Thoracic aorta (tissue), 2 donors: ENCODE data around the gene GDPD5. TPM values are rescaled to one million over a fixed set of nuclear protein-coding genes. Genes with fewer than 3 reads are reported as not detected.

ENCODE experiments used
- ATAC-seq: fragments of 150-250 bp; one replicate; pipeline ENCODE4 v1.8.0; 2017; ENCODE audit warnings: low read depth; ENCODE audit not compliant: insufficient number of reproducible peaks, low FRiP score
- DNase-seq: peaks from one replicate; pipeline ENCODE4 v3.0.0-alpha.2; 2020; ENCODE audit warnings: low spot score
- H3K27ac ChIP-seq, 2 donors: fragments of 200-600 bp; sonication (generic); 1 replicate in 1 of 2; 2 replicates in 1 of 2; pipeline ENCODE4 v1.5.1; 2016; ENCODE audit warnings: mild to moderate bottlenecking in 2 of 2, moderate library complexity in 2 of 2
- H3K27me3 ChIP-seq: fragments of 200-600 bp; sonication (generic); replicated peaks from 2 replicates; pipeline ENCODE4 v1.6.0; 2016; ENCODE audit warnings: mild to moderate bottlenecking; ENCODE audit not compliant: insufficient read depth
- H3K36me3 ChIP-seq: fragments of 200-600 bp; sonication (generic); one replicate; pipeline ENCODE4 v1.5.1; 2016
- H3K4me1 ChIP-seq, 2 donors: fragments of 200-600 bp; sonication (generic); 1 replicate in 1 of 2; 2 replicates in 1 of 2; pipeline versions ENCODE4 v1.5.1 to v1.6.0; 2016; ENCODE audit warnings: low read depth in 2 of 2, mild to moderate bottlenecking in 1 of 2; ENCODE audit not compliant: control insufficient read depth in 1 of 2
- H3K4me3 ChIP-seq: fragments of 200-600 bp; sonication (generic); 2 replicates; pipeline ENCODE4 v1.5.1; 2016; ENCODE audit warnings: mild to moderate bottlenecking
- H3K9me3 ChIP-seq: fragments of 200-600 bp; sonication (generic); 2 replicates; pipeline ENCODE4 v1.5.1; 2016
- total RNA-seq, 2 donors: library from RNA; depleted of rRNA; stranded (reverse); fragments of >200 nt; gene quantifications; one replicate each; pipeline versions ENCODE4 v1.1.0 to v1.2.3, GENCODE V29; 2016
- TF ChIP-seq, protein P1 (sequence below): fragments of 200-600 bp; sonication (generic); IDR thresholded peaks from one replicate; pipeline ENCODE4 v1.5.1; 2019; ENCODE audit warnings: antibody characterized with exemption

GDPD5 gene
- total RNA-seq, 2 donors from 2014 or later = 30.8 to 34.9 TPM

GRCh38 chr11:75518771-75519653 is 6.7 kb downstream of the GDPD5 start:
- TF ChIP-seq, protein P1, sequence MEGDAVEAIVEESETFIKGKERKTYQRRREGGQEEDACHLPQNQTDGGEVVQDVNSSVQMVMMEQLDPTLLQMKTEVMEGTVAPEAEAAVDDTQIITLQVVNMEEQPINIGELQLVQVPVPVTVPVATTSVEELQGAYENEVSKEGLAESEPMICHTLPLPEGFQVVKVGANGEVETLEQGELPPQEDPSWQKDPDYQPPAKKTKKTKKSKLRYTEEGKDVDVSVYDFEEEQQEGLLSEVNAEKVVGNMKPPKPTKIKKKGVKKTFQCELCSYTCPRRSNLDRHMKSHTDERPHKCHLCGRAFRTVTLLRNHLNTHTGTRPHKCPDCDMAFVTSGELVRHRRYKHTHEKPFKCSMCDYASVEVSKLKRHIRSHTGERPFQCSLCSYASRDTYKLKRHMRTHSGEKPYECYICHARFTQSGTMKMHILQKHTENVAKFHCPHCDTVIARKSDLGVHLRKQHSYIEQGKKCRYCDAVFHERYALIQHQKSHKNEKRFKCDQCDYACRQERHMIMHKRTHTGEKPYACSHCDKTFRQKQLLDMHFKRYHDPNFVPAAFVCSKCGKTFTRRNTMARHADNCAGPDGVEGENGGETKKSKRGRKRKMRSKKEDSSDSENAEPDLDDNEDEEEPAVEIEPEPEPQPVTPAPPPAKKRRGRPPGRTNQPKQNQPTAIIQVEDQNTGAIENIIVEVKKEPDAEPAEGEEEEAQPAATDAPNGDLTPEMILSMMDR = no peak
- H3K9me3 ChIP-seq = no peaks in the 10 kb centered on the region
- ATAC-seq (no peak), DNase-seq (no peak)
- no peaks in the 10 kb centered on the region for H3K36me3 ChIP-seq
- no peak overlapping the region for H3K27ac ChIP-seq
- H3K4me1 ChIP-seq = peaks cover 3 to 36% of the 10 kb centered on the region in 2 donors
- H3K27me3 ChIP-seq = no peaks in the 10 kb centered on the region
- no peak overlapping the region for H3K4me3 ChIP-seq

DNA sequence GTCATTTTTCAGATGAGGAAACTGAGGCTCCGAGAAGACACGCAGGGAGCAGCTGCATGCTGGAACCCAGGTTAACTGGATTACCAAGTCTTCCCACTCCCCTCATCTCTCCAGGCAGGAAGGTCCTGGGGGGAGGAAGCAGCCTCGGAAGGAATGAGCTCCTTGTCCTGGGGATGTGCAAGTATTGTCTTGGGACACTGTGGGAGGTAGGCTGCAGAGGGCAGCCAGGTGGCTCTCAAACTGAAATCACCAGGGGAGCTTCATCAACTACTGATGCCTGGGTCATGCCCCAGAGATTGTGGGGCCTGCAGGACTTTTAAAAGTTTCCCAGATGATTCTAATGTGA is 7.6 kb downstream of the GDPD5 start:
- no peaks in the 10 kb centered on the region for H3K9me3 ChIP-seq
- no peak overlapping the region for H3K4me3 ChIP-seq
- peaks cover 3 to 33% of the 10 kb centered on the region in 2 donors for H3K4me1 ChIP-seq
- DNase-seq (no peak), ATAC-seq (no peak)
- no peak overlapping the region for H3K27ac ChIP-seq
- no peaks in the 10 kb centered on the region for H3K36me3 ChIP-seq
- TF ChIP-seq, protein P1 = no peak
- H3K27me3 ChIP-seq = no peaks in the 10 kb centered on the region

DNA sequence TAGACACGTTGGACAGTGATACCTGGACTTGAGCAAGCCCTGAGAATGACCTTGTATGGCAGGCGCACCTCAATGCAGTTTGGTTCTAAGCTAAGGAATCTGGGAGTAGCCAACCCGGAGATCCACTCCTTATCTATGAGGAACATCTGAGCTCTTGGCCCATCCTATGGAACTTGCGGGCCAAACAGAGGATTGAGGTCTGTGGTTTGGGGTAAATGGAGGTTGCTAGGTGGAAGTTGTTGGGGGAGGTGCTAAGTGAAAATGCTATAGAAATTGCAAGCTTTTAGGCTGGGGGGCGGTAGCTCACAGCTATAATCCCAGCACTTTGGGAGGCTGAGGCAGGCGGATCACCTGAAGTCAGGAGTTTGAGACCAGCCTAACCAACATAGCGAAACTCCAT is 8.9 kb downstream of the GDPD5 start:
- Histone ChIP-seq H3K27me3 (no peaks in the 10 kb centered on the region), H3K36me3 (no peaks in the 10 kb centered on the region), H3K4me3 (no peak overlapping the region), H3K9me3 (no peaks in the 10 kb centered on the region), H3K27ac (no peak overlapping the region), H3K4me1 (peaks cover 3 to 25% of the 10 kb centered on the region in 2 donors)
- TF ChIP-seq, protein P1 = no peak
- DNase-seq (no peak), ATAC-seq (no peak)

GRCh38 chr11:75516140-75516539 is 9.6 kb downstream of the GDPD5 start:
- Histone ChIP-seq H3K36me3 (no peaks in the 10 kb centered on the region), H3K4me3 (no peak overlapping the region), H3K27ac (no peak overlapping the region), H3K27me3 (no peaks in the 10 kb centered on the region), H3K9me3 (no peaks in the 10 kb centered on the region), H3K4me1 (peaks cover 2 to 24% of the 10 kb centered on the region in 2 donors)
- DNase-seq (no peak), ATAC-seq (no peak)
- TF ChIP-seq, protein P1 = no peak

DNA sequence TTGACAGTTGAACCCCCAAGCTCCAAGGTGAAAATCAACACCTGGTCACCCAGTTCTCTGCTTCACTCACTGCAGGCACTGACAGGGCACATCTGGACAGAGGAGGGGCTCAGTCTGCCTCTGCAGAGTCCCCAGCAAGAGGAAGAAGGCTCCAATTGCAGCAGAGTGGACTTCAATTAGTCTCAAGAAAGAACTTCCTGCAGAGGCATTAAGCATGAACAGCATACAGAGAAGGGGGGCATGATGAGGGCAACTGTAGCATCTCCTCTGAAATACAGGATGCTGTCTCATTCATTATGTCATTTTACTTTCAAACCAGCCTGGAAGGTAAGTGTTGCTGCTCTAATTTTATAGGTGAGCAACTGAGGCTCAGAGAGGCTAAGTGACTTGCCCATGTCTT is 11.1 kb downstream of the GDPD5 start:
- H3K27ac ChIP-seq = no peak overlapping the region
- H3K4me1 ChIP-seq = peaks cover 0 to 16% of the 10 kb centered on the region in 2 donors
- DNase-seq (no peak), ATAC-seq (no peak)
- TF ChIP-seq, protein P1 = no peak
- H3K9me3 ChIP-seq = no peaks in the 10 kb centered on the region
- no peak overlapping the region for H3K4me3 ChIP-seq
- H3K36me3 ChIP-seq = no peaks in the 10 kb centered on the region
- H3K27me3 ChIP-seq = no peaks in the 10 kb centered on the region
